Gastrocnemius medialis (tissue), 4 donors: ENCODE results near the gene PIGN. TPM values are rescaled to one million over a fixed set of nuclear protein-coding genes. Genes with fewer than 3 reads are reported as not detected.

Source experiments
- ATAC-seq, 2 donors: fragments of 150-250 bp; one replicate each; pipeline ENCODE4 v1.9.1; 2016
- DNase-seq, 2 donors: peaks; one replicate each; pipeline ENCODE4 v3.0.0-alpha.2; 2019
- H3K27ac ChIP-seq, 4 donors: fragments of 200-600 bp; sonication (generic); 1 replicate in 1 of 4; 2 replicates in 3 of 4; pipeline ENCODE4 v1.5.1; 2016 to 2018; ENCODE audit warnings: mild to moderate bottlenecking in 2 of 4, moderate library complexity in 1 of 4
- H3K27me3 ChIP-seq, 3 donors: fragments of 200-600 bp; sonication (generic) in 2 of 3; 1 replicate in 1 of 3; 2 replicates in 2 of 3; pipeline versions ENCODE4 v1.5.1 to v1.6.0; 2016 to 2019; ENCODE audit warnings: mild to moderate bottlenecking in 1 of 3, moderate library complexity in 1 of 3
- H3K36me3 ChIP-seq, 2 donors: fragments of 200-600 bp; sonication (generic) in 1 of 2; one replicate each; pipeline ENCODE4 v1.5.1; 2017 to 2018
- H3K4me1 ChIP-seq, 2 donors: fragments of 200-600 bp; sonication (generic) in 1 of 2; one replicate each; pipeline ENCODE4 v1.5.1; 2016 to 2017; ENCODE audit warnings: mild to moderate bottlenecking in 2 of 2
- H3K4me3 ChIP-seq, 4 donors: fragments of 200-600 bp; sonication (generic) in 3 of 4; 1 replicate in 1 of 4; 2 replicates in 3 of 4; pipeline ENCODE4 v1.5.1; 2016 to 2019; ENCODE audit warnings: mild to moderate bottlenecking in 2 of 4
- H3K9me3 ChIP-seq, 3 donors: fragments of 200-600 bp; sonication (generic) in 2 of 3; 1 replicate in 1 of 3; 2 replicates in 2 of 3; pipeline ENCODE4 v1.5.1; 2016 to 2019
- CTCF ChIP-seq, 5 experiments: fragments of 450-650 bp in 3 of 5; fragments of 200-600 bp in 2 of 5; sonication (generic) in 2 of 5; IDR thresholded peaks in 4 of 5; conservative IDR thresholded peaks in 1 of 5; 1 replicate in 4 of 5; 2 replicates in 1 of 5; pipeline ENCODE4 v1.5.1; 2016 to 2019; ENCODE audit warnings: antibody characterized with exemption in 5 of 5, mild to moderate bottlenecking in 3 of 5, moderate library complexity in 3 of 5
- POLR2A ChIP-seq, 2 donors: fragments of 450-650 bp; IDR thresholded peaks; one replicate each; pipeline ENCODE4 v1.6.1; 2017; ENCODE audit warnings: antibody characterized with exemption in 2 of 2, mild to moderate bottlenecking in 2 of 2, moderate library complexity in 2 of 2
- in situ Hi-C, 4 donors: fragments of 200-750 bp; cut with MboI; loops; one replicate each; pipeline versions ENCODE4 v1.15.0 to v1.8.0; 2017; ENCODE audit warnings: low sequenced_read_pairs in 4 of 4
- intact Hi-C: fragments of 100-400 bp; cut with DNase I; formaldehyde crosslinking; loops from one replicate; pipeline ENCODE4 v1.15.1; 2023; ENCODE audit warnings: low total_unique reads
- total RNA-seq, 4 donors: library from RNA; depleted of rRNA; stranded (reverse); fragments of >200 nt; gene quantifications; one replicate each; pipeline versions ENCODE4 v1.1.0 to v1.2.3, GENCODE V29; 2016

Gene PIGN
- total RNA-seq, 4 donors from 2014 or later, result 10.7 to 18.7 (median 14.8) TPM

- Histone ChIP-seq H3K27me3 (no peaks in the 10 kb centered on the region), H3K4me1 (no peaks in the 10 kb centered on the region), H3K36me3 (no peaks in the 10 kb centered on the region), H3K27ac (no peak overlapping the region), H3K9me3 (no peaks in the 10 kb centered on the region), H3K4me3 (no peak overlapping the region)
- in situ Hi-C loops (no loop called here), intact Hi-C loops (no loop called here)
- TF ChIP-seq POLR2A (IDR thresholded peaks at IDR 0.05), result no peak
- no peak for TF ChIP-seq CTCF (IDR thresholded peaks at IDR 0.05 in 4 of 5, conservative IDR thresholded peaks at IDR 0.05 in 1 of 5)
- DNase-seq (no peak), ATAC-seq (no peak)
Measured at GRCh38 chr18:62205824-62206223, 19.0 kb upstream of the PIGN start.

- Histone ChIP-seq H3K36me3 (no peaks in the 10 kb centered on the region), H3K4me1 (peaks cover 0 to 3% of the 10 kb centered on the region in 2 donors), H3K27me3 (no peaks in the 10 kb centered on the region), H3K27ac (no peak overlapping the region), H3K9me3 (no peaks in the 10 kb centered on the region), H3K4me3 (no peak overlapping the region)
- in situ Hi-C loops, result no loop called here
- no peak for DNase-seq
- no peak for TF ChIP-seq CTCF (IDR thresholded peaks at IDR 0.05 in 4 of 5, conservative IDR thresholded peaks at IDR 0.05 in 1 of 5)
- no peak for TF ChIP-seq POLR2A (IDR thresholded peaks at IDR 0.05)
- intact Hi-C loops, result no loop called here
- no peak for ATAC-seq
Measured at GRCh38 chr18:62201870-62202269, 15.0 kb upstream of the PIGN start.

GRCh38 chr18:62200121-62200914 lies 13.5 kb upstream of the PIGN start:
- Histone ChIP-seq H3K4me3 (no peak overlapping the region), H3K27ac (no peak overlapping the region), H3K27me3 (no peaks in the 10 kb centered on the region), H3K36me3 (no peaks in the 10 kb centered on the region), H3K4me1 (peaks cover 0 to 3% of the 10 kb centered on the region in 2 donors), H3K9me3 (no peaks in the 10 kb centered on the region)
- TF ChIP-seq POLR2A (IDR thresholded peaks at IDR 0.05) (no peak), CTCF (IDR thresholded peaks at IDR 0.05 in 4 of 5, conservative IDR thresholded peaks at IDR 0.05 in 1 of 5) (no peak)
- intact Hi-C loops (no loop called here), in situ Hi-C loops (no loop called here)
- ATAC-seq, result no peak
- DNase-seq, result no peak

DNA sequence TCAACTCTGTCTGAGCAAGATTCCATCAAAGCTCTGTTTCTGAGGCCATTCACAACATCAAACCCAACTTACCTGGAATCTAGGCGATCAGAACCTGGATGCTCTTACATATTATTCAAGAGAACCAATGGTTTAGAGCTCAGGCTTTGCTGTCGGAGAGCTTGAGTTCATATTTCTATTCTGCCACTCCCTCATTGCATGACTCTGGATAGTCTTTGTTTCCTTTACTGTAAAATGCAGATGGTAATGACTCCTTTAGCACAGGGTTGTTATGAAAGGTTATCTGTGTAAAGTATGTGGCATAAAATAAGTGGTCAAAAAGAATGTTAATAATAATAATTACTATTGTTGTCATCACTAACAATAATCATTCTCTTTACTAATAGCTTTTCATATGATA lies 12.8 kb upstream of the PIGN start:
- DNase-seq (no peak), ATAC-seq (no peak)
- Histone ChIP-seq H3K4me3 (no peak overlapping the region), H3K27ac (no peak overlapping the region), H3K27me3 (no peaks in the 10 kb centered on the region), H3K36me3 (no peaks in the 10 kb centered on the region), H3K9me3 (no peaks in the 10 kb centered on the region), H3K4me1 (peaks cover 0 to 3% of the 10 kb centered on the region in 2 donors)
- intact Hi-C loops, result no loop called here
- TF ChIP-seq POLR2A (IDR thresholded peaks at IDR 0.05) (no peak), CTCF (IDR thresholded peaks at IDR 0.05 in 4 of 5, conservative IDR thresholded peaks at IDR 0.05 in 1 of 5) (no peak)
- in situ Hi-C loops, result loop anchor here in 3 of 4 donors (25.0 kb wide), 4 partner anchors 363 to 788 kb away; partner anchors contain the start of gene PHLPP1 (in 1 of the 3)
